Erythroblast (primary cell): ENCODE data around the gene EPHA2.

Source experiments
- GATA1 ChIP-seq: IDR thresholded peaks from 2 replicates; pipeline ENCODE4 v1.6.1; 2011; ENCODE audit warnings: low read depth, mild to moderate bottlenecking, control low read depth, low read length, moderate library complexity
- POLR2A ChIP-seq: IDR thresholded peaks from 2 replicates; pipeline ENCODE4 v1.6.1; 2011; ENCODE audit warnings: mild to moderate bottlenecking, low read length

GRCh38 chr1:16145662-16146278 lies 10.1 kb downstream of the EPHA2 start:
- TF ChIP-seq POLR2A (no peak), GATA1 (no peak)
